Upper lobe of left lung (tissue), 4 donors: ENCODE data around the gene OR51V1.

Source experiments
- CTCF ChIP-seq, 6 experiments: fragments of 450-650 bp in 4 of 6; fragments of 200-600 bp in 2 of 6; sonication (generic) in 2 of 6; IDR thresholded peaks; one replicate each; pipeline ENCODE4 v1.5.1; 2016 to 2019; ENCODE audit warnings: antibody characterized with exemption in 6 of 6
- EP300 ChIP-seq, 4 donors: sonication (generic); formaldehyde crosslinking; IDR thresholded peaks; one replicate each; pipeline ENCODE4 v1.5.1; 2017; ENCODE audit warnings: antibody characterized with exemption in 4 of 4, control low read depth in 2 of 4
- POLR2A ChIP-seq, 4 donors: fragments of 450-650 bp; IDR thresholded peaks; one replicate each; pipeline ENCODE4 v1.5.1; 2016 to 2017; ENCODE audit warnings: antibody characterized with exemption in 4 of 4, mild to moderate bottlenecking in 2 of 4
- POLR2AphosphoS5 ChIP-seq, 2 donors: sonication (generic); formaldehyde crosslinking; IDR thresholded peaks; one replicate each; pipeline ENCODE4 v1.5.1; 2017; ENCODE audit warnings: antibody characterized with exemption in 2 of 2

GRCh38 chr11:5232176-5232575 lies 31.7 kb upstream of the OR51V1 start:
- TF ChIP-seq CTCF (IDR thresholded peaks at IDR 0.05): no peak
- TF ChIP-seq POLR2A (IDR thresholded peaks at IDR 0.05): no peak
- TF ChIP-seq EP300 (IDR thresholded peaks at IDR 0.05): no peak
- TF ChIP-seq POLR2AphosphoS5 (IDR thresholded peaks at IDR 0.05): no peak
